Fibroblast of lung (primary cell): Measurements from ENCODE around the gene GIMAP8.

Source experiments
- CTCF ChIP-seq, 2 donors: IDR thresholded peaks in 1 of 2; conservative IDR thresholded peaks in 1 of 2; 1 replicate in 1 of 2; 2 replicates in 1 of 2; pipeline ENCODE4 v1.5.1; 2011 to 2012; ENCODE audit warnings: low read length in 2 of 2, control low read depth in 1 of 2, inconsistent platforms in 1 of 2, low read depth in 1 of 2, mild to moderate bottlenecking in 1 of 2
- EZH2 ChIP-seq: IDR thresholded peaks from 2 replicates; pipeline ENCODE4 v1.5.1; 2012; ENCODE audit warnings: low read length, control low read depth, mild to moderate bottlenecking; ENCODE audit errors: missing control alignments

DNA sequence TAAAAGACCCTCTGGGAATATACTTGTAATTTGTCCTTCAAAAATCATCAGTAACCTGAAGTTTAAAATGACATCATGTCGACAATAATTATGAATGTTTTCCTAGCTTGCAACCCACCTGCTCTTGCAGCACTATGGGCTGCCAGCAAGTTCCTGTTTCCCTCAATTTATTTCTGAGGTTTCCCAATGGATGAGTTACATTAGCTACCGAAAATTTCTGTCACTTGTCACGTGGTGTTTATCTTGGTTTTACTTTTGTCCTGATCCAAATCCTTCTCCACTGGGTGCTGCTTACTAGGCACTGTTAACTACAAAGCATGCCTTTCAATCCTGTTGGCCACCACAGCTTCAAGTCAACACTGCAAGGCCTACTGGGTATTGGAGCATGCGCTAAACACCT is 31.5 kb downstream of the GIMAP8 start:
- no peak for TF ChIP-seq CTCF (conservative IDR thresholded peaks at IDR 0.05 in 1 of 2, IDR thresholded peaks at IDR 0.05 in 1 of 2; ENCODE audit: low read depth in 1 of 2, low read length in 2 of 2)
- TF ChIP-seq EZH2, result no peak
